ENCODE results near the gene KCNMB1. TPM values are rescaled to one million over a fixed set of nuclear protein-coding genes. Genes with fewer than 3 reads are reported as not detected.
A peak's percentile ranks its signal among the peaks of the same experiment; 100 is the strongest.

Gene KCNMB1
- total and polyA plus RNA-seq, 8 donors = 0.78 to 5.0 (median 1.3) TPM

DNA sequence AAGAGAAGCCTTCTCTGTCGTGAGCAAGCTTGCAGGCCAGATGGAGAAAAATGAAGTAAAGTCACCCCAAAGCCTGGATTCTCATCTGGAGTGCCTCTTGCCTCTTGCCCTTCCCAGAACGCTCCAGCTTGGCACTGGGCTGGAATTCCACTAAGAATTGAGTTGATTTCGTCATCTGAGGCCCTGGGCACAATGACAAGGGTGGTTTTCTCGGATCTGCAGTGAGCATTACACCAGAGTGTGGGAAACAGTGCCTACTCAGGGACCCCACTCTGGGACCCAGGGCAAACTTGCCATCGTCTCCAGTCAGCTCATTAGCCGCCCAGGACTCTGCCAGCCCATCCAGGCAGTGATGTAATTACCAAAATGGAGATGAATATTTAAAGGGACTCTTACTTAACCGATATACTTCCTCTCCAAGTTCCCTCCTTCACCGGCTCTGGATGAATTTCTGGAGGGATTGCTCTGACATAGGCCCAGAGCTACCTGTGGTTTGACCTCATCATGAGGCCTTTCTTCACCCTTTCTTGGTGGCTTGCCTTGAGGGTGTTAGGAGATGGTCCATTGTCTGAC lies 46.9 kb downstream of the KCNMB1 start:
- intact Hi-C loops (cut with DNase I) = no loop called here

GRCh38 chr5:170341545-170341944 lies 47.6 kb downstream of the KCNMB1 start:
- Histone ChIP-seq H3K9me3 (no peaks in the 10 kb centered on the region), H3K27ac (no peak overlapping the region), H3K27me3 (no peaks in the 10 kb centered on the region), H3K4me1 (peaks cover 0 to 38% of the 10 kb centered on the region in 2 donors), H3K4me3 (no peak overlapping the region), H3K36me3 (no peaks in the 10 kb centered on the region)
- ATAC-seq (no peak), DNase-seq (no peak)
- TF ChIP-seq, protein P1, sequence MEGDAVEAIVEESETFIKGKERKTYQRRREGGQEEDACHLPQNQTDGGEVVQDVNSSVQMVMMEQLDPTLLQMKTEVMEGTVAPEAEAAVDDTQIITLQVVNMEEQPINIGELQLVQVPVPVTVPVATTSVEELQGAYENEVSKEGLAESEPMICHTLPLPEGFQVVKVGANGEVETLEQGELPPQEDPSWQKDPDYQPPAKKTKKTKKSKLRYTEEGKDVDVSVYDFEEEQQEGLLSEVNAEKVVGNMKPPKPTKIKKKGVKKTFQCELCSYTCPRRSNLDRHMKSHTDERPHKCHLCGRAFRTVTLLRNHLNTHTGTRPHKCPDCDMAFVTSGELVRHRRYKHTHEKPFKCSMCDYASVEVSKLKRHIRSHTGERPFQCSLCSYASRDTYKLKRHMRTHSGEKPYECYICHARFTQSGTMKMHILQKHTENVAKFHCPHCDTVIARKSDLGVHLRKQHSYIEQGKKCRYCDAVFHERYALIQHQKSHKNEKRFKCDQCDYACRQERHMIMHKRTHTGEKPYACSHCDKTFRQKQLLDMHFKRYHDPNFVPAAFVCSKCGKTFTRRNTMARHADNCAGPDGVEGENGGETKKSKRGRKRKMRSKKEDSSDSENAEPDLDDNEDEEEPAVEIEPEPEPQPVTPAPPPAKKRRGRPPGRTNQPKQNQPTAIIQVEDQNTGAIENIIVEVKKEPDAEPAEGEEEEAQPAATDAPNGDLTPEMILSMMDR (IDR thresholded peaks at IDR 0.05) = no peak
- intact Hi-C loops (cut with DNase I) = no loop called here

More for the DNA sequence above, 46.9 kb downstream of the KCNMB1 start:
- peaks cover 0 to 2% of the 10 kb centered on the region in 2 donors for H3K27me3 ChIP-seq
- ATAC-seq = peak; percentile 62
- H3K9me3 ChIP-seq = no peaks in the 10 kb centered on the region
- TF ChIP-seq, protein P1 (IDR thresholded peaks at IDR 0.05) = no peak
- peaks cover 0 to 31% of the 10 kb centered on the region in 2 donors for H3K4me1 ChIP-seq
- no peak for DNase-seq
- no peaks in the 10 kb centered on the region for H3K36me3 ChIP-seq
- H3K4me3 ChIP-seq = no peak overlapping the region
- no peak overlapping the region for H3K27ac ChIP-seq

GRCh38 chr5:170339780-170340167 lies 49.4 kb downstream of the KCNMB1 start:
- H3K27me3 ChIP-seq = no peaks in the 10 kb centered on the region
- ATAC-seq (no peak), DNase-seq (no peak)
- no peaks in the 10 kb centered on the region for H3K9me3 ChIP-seq
- TF ChIP-seq, protein P1 (IDR thresholded peaks at IDR 0.05) = no peak
- intact Hi-C loops (cut with DNase I) = loop anchor here in 1 of 2 donors (5.0 kb wide), 1 partner anchor 67 kb away; no protein-coding TSS in a partner anchor
- no peak overlapping the region for H3K4me3 ChIP-seq
- peaks cover 0 to 55% of the 10 kb centered on the region in 2 donors for H3K4me1 ChIP-seq
- H3K27ac ChIP-seq = no peak overlapping the region
- no peaks in the 10 kb centered on the region for H3K36me3 ChIP-seq

DNA sequence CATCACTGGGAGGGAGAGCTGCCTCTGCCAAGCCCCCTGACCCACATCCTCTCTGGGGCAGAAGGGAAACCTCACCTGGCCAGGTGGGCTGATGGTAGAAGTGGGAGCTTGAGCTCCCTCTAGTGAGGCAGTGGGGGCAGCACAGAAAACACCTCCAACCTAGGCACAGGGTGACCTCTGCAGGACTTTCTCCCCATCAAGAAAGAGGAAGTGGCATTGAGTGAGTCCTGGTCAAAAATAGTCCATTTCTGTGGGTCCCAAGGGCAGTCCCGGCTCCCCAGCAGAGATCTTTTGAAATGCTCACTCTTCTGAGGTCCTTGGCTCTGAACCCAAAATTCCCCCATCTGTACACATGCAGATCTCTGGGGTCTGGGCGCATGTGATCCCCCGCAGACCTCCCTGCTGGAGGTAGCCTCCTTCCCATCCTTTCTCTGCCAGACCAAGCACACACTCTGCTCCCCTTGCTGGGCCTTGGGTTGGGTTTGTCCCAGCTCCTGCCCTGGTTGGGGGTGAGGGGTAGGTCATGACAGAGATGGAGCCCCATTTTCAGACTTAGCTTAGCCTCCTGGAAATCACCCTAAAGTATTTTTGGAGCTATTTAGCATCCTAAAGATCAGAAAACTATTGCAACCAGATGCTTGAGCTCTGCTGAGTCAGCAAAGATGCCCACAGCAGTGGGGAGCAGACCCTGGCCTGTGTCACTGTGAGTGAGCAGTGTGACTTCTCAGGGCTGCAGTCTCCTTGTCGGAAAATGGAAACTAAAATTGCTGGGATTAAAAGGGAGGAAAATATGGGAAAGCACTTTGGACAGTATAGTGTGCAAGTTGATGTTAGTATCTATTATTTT lies 50.0 kb downstream of the KCNMB1 start:
- Histone ChIP-seq H3K36me3 (no peaks in the 10 kb centered on the region), H3K4me3 (no peak overlapping the region), H3K27me3 (no peaks in the 10 kb centered on the region), H3K27ac (no peak overlapping the region), H3K9me3 (no peaks in the 10 kb centered on the region), H3K4me1 (peaks cover 0 to 62% of the 10 kb centered on the region in 2 donors)
- intact Hi-C loops (cut with DNase I) = loop anchor here in 1 of 2 donors (5.0 kb wide), 1 partner anchor 67 kb away; no protein-coding TSS in a partner anchor
- TF ChIP-seq, protein P1 (IDR thresholded peaks at IDR 0.05) = peak; percentile 32 to 60
- DNase-seq (no peak), ATAC-seq (peak; percentile 59)

DNA sequence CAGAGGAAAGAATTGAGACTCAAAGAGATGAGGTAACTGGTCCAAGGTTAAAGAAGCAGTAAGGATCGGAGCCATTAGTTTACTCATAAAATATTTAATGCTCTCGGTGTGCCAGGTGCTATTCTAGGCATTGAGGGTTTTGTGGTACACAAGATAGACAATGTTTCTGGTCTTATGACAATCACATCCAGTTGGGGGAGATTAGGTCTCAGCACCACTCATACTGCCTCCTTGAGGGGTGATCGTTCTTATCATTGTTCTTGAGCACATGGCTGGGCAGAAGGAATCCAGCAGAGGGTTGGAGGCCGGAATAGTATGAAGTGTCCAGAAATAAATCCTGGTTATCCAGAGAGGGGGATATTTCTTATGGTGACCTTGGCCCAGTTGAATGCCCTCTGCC lies 50.9 kb downstream of the KCNMB1 start:
- no peaks in the 10 kb centered on the region for H3K36me3 ChIP-seq
- DNase-seq = no peak
- no peak for ATAC-seq
- peaks cover 0 to 70% of the 10 kb centered on the region in 2 donors for H3K4me1 ChIP-seq
- H3K4me3 ChIP-seq = no peak overlapping the region
- H3K27ac ChIP-seq = no peak overlapping the region
- H3K9me3 ChIP-seq = no peaks in the 10 kb centered on the region
- TF ChIP-seq, protein P1 (IDR thresholded peaks at IDR 0.05) = no peak
- H3K27me3 ChIP-seq = no peaks in the 10 kb centered on the region
- intact Hi-C loops (cut with DNase I) = loop anchor here in 1 of 2 donors (5.0 kb wide), 1 partner anchor 66 kb away; no protein-coding TSS in a partner anchor

Data from left lung (tissue), 10 donors.